ENCODE data around the gene PTTG1IP. TPM values are rescaled to one million over a fixed set of nuclear protein-coding genes. Genes with fewer than 3 reads are reported as not detected.

PTTG1IP gene
- total and polyA plus RNA-seq, 10 of the 15 experiments (the other 5 are each of a cell fraction or from before 2014, with no cell fraction given), result 2.4 to 56.4 (median 44.4) TPM

DNA sequence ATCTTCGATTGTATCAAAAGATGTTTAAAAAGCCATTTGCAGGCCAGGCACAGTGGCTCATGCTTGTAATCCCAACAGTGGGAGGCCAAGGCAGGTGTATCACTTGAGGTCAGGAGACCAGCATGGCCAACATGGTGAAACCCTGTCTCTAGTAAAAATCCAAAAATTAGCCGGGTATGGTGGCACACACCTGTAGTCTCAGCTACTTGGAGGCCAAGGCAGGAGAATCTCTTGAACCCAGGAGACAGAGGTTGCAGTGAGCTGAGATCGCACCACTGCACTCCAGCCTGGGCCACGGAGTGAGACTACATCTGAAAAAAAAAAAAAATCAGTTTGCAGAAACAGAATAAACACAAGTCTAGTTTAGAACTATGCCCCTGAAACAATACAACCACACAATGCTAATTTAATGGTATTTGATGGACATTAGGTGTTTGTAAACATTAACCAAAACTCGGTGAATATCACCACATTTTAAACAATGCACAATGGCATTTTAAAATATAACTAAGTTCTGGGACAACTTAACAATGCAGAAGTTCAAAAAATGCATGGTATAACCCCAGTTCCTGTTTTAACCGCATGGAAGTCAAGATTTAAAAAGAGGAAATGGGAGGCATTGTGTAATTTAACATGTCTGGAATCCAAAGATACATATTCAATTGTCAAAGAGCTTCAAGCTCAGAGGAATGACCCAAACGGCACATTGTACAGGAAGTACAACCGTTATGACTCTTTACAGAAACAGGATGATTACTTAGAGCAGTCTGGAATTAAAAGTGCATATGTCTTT, 7.1 kb upstream of the PTTG1IP start (continued):
- TF ChIP-seq EP300 (IDR thresholded peaks at IDR 0.05; ENCODE audit: borderline replicate concordance in 1 of 2, control insufficient read depth in 1 of 2, low read depth in 2 of 2, low read length in 2 of 2) (peak in 1 of 2 experiments; percentile 57; a peak in 1 of 4 replicates), JUNB (IDR thresholded peaks at IDR 0.05) (peak; percentile 62; the same call in 1 of the 2 replicates), NBN (IDR thresholded peaks at IDR 0.05) (peak; percentile 68), NR2F1 (conservative IDR thresholded peaks at IDR 0.05) (peak; percentile 13; the same call in 1 of the 2 replicates), NFIC (IDR thresholded peaks at IDR 0.05; ENCODE audit: low read depth, low read length) (no peak), MTA2 (IDR thresholded peaks at IDR 0.05; ENCODE audit: low read depth) (peak; percentile 75), ATF7 (IDR thresholded peaks at IDR 0.05; ENCODE audit: low read depth) (peak; percentile 60), SMARCA5 (IDR thresholded peaks at IDR 0.05) (peak; percentile 36; the same call in 1 of the 2 replicates), SPI1 (IDR thresholded peaks at IDR 0.05; ENCODE audit: borderline replicate concordance, insufficient read depth, low read depth, low read length) (peak; percentile 92), IKZF2 (IDR thresholded peaks at IDR 0.05) (peak; percentile 93 to 94), RUNX3 (IDR thresholded peaks at IDR 0.05; ENCODE audit: low read length) (no peak), PKNOX1 (IDR thresholded peaks at IDR 0.05) (peak; percentile 44; the same call in 1 of the 2 replicates), NFYA (IDR thresholded peaks at IDR 0.05; ENCODE audit: borderline replicate concordance, low read depth, low read length) (no peak), E2F4 (IDR thresholded peaks at IDR 0.05; ENCODE audit: low read depth, low read length) (no peak), BMI1 (IDR thresholded peaks at IDR 0.05; ENCODE audit: borderline replicate concordance) (no peak), CBX5 (IDR thresholded peaks at IDR 0.05; ENCODE audit: low read depth) (no peak)
- TF ChIP-seq, protein P1, sequence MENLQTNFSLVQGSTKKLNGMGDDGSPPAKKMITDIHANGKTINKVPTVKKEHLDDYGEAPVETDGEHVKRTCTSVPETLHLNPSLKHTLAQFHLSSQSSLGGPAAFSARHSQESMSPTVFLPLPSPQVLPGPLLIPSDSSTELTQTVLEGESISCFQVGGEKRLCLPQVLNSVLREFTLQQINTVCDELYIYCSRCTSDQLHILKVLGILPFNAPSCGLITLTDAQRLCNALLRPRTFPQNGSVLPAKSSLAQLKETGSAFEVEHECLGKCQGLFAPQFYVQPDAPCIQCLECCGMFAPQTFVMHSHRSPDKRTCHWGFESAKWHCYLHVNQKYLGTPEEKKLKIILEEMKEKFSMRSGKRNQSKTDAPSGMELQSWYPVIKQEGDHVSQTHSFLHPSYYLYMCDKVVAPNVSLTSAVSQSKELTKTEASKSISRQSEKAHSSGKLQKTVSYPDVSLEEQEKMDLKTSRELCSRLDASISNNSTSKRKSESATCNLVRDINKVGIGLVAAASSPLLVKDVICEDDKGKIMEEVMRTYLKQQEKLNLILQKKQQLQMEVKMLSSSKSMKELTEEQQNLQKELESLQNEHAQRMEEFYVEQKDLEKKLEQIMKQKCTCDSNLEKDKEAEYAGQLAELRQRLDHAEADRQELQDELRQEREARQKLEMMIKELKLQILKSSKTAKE (IDR thresholded peaks at IDR 0.05; ENCODE audit: low read depth, poor library complexity, severe bottlenecking), result peak; percentile 70
- TF ChIP-seq, protein P2, sequence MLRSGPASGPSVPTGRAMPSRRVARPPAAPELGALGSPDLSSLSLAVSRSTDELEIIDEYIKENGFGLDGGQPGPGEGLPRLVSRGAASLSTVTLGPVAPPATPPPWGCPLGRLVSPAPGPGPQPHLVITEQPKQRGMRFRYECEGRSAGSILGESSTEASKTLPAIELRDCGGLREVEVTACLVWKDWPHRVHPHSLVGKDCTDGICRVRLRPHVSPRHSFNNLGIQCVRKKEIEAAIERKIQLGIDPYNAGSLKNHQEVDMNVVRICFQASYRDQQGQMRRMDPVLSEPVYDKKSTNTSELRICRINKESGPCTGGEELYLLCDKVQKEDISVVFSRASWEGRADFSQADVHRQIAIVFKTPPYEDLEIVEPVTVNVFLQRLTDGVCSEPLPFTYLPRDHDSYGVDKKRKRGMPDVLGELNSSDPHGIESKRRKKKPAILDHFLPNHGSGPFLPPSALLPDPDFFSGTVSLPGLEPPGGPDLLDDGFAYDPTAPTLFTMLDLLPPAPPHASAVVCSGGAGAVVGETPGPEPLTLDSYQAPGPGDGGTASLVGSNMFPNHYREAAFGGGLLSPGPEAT (IDR thresholded peaks at IDR 0.05; ENCODE audit: low read depth), result peak; percentile 78; the same call in 1 of the 2 replicates
- TF ChIP-seq, protein P3, sequence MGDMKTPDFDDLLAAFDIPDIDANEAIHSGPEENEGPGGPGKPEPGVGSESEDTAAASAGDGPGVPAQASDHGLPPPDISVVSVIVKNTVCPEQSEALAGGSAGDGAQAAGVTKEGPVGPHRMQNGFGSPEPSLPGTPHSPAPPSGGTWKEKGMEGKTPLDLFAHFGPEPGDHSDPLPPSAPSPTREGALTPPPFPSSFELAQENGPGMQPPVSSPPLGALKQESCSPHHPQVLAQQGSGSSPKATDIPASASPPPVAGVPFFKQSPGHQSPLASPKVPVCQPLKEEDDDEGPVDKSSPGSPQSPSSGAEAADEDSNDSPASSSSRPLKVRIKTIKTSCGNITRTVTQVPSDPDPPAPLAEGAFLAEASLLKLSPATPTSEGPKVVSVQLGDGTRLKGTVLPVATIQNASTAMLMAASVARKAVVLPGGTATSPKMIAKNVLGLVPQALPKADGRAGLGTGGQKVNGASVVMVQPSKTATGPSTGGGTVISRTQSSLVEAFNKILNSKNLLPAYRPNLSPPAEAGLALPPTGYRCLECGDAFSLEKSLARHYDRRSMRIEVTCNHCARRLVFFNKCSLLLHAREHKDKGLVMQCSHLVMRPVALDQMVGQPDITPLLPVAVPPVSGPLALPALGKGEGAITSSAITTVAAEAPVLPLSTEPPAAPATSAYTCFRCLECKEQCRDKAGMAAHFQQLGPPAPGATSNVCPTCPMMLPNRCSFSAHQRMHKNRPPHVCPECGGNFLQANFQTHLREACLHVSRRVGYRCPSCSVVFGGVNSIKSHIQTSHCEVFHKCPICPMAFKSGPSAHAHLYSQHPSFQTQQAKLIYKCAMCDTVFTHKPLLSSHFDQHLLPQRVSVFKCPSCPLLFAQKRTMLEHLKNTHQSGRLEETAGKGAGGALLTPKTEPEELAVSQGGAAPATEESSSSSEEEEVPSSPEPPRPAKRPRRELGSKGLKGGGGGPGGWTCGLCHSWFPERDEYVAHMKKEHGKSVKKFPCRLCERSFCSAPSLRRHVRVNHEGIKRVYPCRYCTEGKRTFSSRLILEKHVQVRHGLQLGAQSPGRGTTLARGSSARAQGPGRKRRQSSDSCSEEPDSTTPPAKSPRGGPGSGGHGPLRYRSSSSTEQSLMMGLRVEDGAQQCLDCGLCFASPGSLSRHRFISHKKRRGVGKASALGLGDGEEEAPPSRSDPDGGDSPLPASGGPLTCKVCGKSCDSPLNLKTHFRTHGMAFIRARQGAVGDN (IDR thresholded peaks at IDR 0.05), result peak; percentile 69
